T-helper 2 cell (primary cell): ENCODE data around the gene SLC4A9.

Experiments used
- DNase-seq, 5 experiments: peaks; one replicate each; pipeline versions ENCODE4 v3.0.0 to v3.0.0-alpha.2; 2012 to 2022
- total RNA-seq, 2 donors: gene quantifications; one replicate each; lab custom pipeline; 2026; lab: John Stamatoyannopoulos, UW

SLC4A9 gene
- 0 to 0.07 reads per million in 2 donors for total RNA-seq

DNA sequence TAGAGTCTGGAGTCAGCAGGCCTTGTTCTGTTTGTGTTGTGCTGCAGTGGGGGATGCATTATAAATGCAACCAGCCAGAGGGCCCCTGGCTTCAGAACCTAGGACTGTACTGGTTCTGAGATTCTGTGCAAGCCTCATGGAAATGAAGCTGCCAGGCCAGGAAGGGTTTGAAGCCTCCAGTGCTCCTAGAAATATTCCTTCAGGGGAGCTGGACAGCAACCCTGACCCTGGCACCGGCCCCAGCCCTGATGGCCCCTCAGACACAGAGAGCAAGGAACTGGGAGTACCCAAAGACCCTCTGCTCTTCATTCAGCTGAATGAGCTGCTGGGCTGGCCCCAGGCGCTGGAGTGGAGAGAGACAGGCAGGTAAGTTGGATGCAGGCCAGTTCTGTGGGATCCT, at the start of gene SLC4A9:
Gene SLC4A9, plus strand, starts transcription at position 94 of the 400 bp plus-strand sequence. Its CDS starts 43 bp downstream, at position 137.
- no peak for DNase-seq

DNA sequence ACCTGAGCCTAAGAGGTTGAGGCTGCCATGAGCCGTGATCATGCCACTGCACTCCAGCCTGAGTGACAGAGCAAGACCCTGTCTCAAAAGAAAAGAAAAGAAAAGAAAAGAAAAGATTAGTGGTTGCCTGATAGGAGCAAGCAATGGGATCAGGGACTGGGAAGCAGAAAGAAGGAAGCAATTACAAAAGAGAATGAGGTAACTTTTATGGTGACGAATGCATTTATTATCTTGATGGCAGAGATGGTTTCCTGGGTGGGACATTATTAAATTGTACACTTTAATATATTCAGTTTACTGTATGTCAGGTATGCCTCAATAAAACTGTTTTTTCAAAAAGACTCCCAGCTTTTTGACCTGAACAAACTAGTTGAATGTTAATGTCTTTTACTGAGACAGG, 49.6 kb upstream of the SLC4A9 start:
- no peak for DNase-seq

DNA sequence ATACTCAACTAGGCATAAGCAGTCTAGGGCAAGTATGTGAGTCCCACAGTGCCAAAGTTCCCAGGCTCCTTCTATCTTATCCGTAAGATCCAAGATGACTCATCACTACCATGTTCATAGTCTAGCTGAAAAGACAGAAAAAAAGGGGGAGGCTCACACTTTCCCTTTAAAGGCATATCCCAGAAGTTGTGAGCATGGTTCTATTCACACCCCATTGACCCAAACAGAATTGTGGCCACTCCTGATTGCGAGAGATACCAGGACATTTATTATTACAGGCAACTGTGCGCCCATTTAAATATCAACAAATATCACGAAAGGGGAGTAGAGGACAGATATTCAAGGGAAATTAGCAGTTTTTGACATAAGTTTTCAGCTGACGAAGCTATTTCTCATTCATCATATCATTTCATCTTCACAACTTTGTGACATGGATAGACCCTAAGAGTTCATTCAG, 49.0 kb upstream of the SLC4A9 start:
- DNase-seq = no peak

- no peak for DNase-seq
Measured at GRCh38 chr5:140312067-140312790, 47.8 kb upstream of the SLC4A9 start.

- DNase-seq = no peak
Measured at GRCh38 chr5:140312791-140313189, 47.2 kb upstream of the SLC4A9 start.

- no peak for DNase-seq
Measured at GRCh38 chr5:140317859-140318258, 42.1 kb upstream of the SLC4A9 start.

DNA sequence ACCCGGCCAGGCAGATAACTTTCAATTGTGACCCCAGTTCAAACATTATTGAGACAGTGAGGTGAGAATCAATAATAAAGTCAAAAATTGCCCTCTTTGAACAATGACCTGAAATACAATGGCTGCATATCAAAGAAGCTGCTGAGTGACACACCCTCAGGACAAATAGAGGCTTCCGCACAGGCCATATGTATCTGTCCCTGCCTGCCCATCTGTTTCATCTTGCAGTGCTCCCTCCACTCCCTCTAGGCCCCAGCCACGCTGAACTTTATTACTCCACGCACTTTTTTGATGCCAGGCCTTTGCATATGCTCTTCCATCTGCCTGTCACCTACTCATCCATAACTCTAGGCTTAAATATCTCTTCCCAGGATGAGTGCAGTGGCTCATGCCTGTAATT, 41.2 kb upstream of the SLC4A9 start:
- no peak for DNase-seq

DNA sequence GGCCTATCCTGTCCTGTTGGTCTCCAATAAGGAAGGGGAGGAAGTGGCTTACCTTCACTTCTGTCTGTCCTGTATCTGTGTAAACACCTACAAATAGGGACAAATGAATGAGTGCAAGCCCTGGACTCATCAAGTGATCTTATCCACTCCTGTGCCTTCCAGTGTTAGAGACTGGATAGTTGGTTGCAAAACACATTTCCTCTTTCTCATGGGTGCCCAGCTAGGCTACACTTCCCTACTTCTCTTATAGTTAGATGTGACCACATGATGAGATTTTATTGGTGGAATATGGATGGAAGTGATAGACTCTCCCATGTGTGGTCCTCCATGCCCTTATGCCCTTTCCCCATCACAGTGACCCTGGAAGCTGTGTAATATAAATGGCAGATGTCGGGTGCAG, 40.2 kb upstream of the SLC4A9 start:
- no peak for DNase-seq

DNA sequence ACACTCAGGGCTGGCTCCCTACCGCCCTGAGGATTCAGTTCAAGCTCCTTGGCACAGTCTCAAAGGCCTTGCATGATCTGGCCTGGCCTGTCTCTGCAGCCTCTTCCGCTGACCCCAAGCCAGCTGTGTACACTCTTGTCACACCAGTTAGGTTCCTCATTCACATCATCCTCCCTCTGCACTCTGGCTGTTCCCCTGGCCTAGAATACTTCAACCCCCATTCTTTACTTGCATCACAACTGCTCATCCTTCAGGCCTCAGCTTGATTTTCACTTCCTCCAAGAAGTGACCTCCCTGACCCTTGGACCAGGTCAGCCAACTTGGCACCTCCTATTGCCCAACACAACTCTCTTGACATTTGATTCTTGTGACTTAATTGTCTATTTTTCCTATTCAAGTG, 38.2 kb upstream of the SLC4A9 start:
- DNase-seq = no peak

DNA sequence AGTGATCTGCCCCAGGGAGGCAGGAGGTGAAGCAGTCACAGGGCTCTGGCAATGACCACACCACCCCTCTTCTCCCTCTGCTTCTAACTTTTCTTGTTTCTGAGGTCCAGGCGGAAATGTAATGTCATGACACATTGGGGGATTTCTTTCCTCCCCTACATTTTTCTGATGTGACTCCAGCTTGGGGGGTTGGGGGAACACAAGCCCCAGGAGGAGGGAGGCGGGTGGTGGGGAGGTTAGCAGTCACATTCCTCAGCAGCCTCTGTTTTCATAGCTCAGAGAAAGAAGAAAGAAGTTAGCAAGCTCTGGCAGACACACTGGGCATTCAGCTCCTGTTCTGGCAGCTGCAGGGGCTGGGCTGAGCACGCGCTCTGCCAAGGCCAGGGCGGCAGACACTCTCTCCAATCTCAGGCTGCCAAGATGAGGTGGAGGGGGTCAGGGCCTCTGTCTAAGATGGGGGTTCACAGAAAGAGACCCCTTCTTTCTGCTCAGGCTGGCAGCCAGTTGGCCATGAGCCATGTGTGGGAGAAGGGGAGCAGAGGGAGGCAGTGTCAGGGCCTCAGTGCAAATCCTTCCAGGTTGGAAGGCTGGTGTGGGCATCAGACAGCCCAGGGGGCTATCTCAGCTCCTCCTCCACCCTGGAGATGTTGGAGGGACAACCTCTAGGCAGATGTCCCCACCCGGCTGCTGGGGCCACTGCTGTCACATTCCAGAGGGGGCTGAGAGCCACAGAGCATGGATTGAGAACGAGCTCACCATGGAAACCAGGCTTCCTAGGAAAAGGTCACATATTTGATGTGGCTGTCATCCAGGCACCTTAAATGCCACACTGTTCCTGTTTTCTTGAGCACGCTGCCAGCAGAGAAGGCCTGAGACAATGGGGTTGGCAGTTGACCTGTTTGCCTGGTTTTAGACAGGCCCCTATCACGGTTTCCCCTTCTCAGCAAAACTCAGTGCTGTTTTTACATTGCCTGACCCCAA, 37.0 kb upstream of the SLC4A9 start:
- DNase-seq = no peak

- DNase-seq = no peak
Measured at GRCh38 chr5:140324041-140324600, 35.9 kb upstream of the SLC4A9 start.

GRCh38 chr5:140324617-140325241, 35.3 kb upstream of the SLC4A9 start:
- no peak for DNase-seq

DNA sequence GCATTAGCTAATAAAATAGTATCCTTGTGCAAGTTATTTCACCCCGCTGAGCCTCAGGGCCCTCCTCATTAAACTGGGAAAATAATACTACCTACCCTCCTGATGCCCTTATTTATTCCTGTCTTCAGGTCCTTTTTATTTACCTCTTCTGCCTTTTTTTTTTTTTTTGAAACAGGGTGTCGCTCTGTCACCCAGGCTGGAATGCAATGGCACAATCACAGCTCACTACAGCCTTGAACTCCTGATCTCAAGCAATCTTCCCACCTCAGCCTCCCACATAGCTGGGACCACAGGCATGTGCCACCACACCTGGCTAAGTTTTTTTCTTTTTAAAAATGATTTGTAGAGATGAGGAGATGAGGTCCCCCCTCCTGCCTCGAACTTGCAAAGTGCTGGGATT, 34.5 kb upstream of the SLC4A9 start:
- no peak for DNase-seq

- no peak for DNase-seq
Measured at GRCh38 chr5:140327589-140327988, 32.4 kb upstream of the SLC4A9 start.

DNA sequence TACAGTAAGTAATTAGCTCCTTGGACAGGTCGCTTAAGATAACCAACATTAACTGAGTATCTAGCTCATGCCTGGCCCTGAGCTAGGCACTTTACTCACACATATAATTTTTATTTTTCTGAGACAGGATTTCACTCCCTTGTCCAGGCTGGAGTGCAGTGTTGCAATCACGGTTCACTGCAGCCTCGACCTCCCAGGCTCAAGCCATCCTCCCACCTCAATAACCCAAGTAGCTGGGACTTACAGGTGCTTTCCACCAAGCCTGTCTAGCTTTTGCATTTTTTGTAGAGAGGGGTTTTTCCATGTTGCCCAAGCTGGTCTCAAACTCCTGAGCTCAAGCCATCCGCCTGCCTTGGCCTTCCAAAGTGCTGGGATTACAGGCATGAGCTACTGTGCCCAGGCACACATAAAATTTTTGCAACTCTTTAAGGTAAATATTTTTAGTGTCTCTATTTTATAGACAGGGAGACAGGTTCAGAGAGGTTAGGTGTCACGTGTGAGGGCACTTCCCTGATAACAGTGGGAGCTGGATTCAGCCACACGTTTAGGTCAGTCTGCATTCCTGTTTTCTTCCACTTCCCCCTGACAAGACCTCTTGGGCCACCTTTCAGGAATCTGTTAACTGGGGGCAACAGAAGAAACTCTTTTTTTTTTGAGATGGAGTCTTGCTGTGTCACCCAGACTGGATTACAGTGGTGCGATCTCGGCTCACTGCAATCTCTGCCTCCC, 31.8 kb upstream of the SLC4A9 start:
- no peak for DNase-seq

- DNase-seq = no peak
Measured at GRCh38 chr5:140329739-140330481, 30.1 kb upstream of the SLC4A9 start.

DNA sequence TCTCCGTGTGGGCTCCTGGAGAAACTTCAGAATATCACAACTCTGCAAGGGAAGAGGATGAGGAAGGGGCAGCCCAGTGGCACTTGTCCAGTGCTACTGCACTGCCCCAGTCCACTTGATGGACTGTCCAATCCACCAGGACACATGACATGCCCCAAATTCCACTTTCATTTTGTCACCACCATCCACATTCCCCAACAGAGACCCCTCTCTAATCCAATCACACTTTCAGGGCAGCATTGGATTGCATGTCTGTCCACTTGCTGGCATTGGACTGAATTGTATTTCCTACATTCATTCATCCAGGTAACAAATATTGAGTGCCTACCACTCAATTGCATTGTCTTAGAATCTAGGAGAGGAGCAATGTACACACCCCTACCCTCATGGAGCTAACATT, 28.4 kb upstream of the SLC4A9 start:
- DNase-seq = no peak

DNA sequence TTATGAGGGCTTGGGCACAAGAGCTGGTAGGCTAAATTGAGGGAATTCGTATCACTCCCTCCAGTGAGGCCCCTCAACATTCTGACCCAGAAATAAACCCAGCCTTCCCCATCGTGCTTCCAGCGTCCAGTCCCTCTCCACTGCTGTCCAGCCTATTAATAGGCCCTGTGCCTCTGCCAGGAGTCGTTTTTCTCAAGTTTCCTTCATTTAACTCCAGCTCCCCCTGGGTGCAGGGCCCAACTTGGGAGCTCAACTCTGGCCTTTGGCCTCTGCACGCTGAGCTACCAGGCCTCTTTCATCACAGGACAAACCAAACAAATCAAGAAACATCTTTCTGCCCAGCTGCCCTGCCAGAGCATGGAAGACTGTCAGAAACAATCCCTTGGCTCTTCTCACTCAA, 23.6 kb upstream of the SLC4A9 start:
- DNase-seq = no peak

- no peak for DNase-seq
Measured at GRCh38 chr5:140337880-140338279, 22.1 kb upstream of the SLC4A9 start.

DNA sequence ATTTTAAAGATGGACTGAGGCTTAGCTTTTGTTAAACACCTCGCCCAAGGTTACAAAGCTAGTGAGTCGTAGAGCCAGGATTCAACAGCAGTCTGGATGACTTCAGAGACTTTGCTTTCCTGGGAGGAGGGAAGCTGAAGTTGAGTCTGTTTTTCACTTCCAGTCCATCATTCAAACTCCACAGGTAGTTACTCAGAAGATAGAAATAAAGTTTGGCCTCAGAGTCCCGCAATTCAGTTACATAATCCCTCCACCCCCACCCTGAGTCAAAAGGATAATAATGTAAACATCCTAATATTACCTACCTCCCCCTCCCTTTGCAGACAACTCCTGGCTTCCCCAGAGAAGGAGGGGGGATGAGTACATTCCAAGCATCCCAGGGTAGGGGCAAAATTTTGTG, 21.7 kb upstream of the SLC4A9 start:
- DNase-seq = no peak

DNA sequence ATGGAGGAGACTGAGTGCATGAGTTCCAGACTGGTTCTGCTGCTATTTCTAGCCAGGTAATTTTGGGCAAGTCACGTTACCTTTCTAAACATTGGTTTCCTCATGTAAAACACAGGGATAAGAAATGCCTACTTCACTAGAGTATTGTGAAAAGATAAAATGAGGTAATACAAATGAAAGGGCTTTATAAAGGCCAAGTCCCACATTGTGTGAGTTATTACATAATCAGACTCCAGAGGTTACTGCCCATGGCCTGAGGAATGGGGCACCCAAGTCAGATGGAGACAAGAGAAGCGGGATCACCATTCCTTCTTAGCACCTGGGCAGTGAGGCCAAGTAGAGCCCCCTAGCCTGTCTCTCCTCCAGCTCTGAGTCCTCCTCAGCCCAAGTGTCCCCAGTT, 21.1 kb upstream of the SLC4A9 start:
- DNase-seq = no peak
